PC-9 (cell line): ENCODE measurements around the gene SNAI3.

Experiments
- CTCF ChIP-seq: fragments of 200-600 bp; sonication (generic); conservative IDR thresholded peaks from 2 replicates; pipeline ENCODE4 v1.6.1; 2017; ENCODE audit warnings: mixed run types, antibody characterized with exemption, mild to moderate bottlenecking, moderate library complexity
- EZH2 ChIP-seq: fragments of 200-600 bp; sonication (generic); IDR thresholded peaks from 2 replicates; pipeline ENCODE4 v1.8.0; 2017; ENCODE audit warnings: antibody characterized with exemption, low read depth

DNA sequence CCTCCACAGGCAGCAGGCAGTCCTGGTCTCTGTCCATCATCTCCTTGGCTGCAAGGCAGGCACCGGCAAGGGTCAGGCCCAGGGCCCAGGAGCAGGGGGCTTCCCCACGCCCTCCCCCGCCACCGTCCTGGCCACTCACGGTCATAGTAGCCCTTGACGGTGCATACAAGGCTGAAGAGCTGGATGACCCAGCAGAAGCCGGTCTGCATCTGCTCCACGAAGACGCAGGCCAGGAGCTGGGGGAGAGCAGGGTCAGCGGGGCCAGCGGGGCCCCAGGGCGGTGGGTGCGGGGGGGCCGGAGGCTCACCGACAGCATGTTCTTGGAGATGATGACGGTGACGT is 40.1 kb upstream of the SNAI3 start:
- TF ChIP-seq CTCF (no peak), EZH2 (no peak)
